Neural progenitor cell (in vitro differentiated cells): ENCODE measurements around the gene GPR179. TPM values are rescaled to one million over a fixed set of nuclear protein-coding genes. Genes with fewer than 3 reads are reported as not detected.

Source experiments
- DNase-seq: peaks from one replicate; pipeline ENCODE4 v3.0.0-alpha.2; 2016; ENCODE audit warnings: low spot score
- H2AFZ ChIP-seq: fragments of 200-600 bp; sonication (generic); replicated peaks from 2 replicates; pipeline ENCODE4 v1.6.1; 2016; ENCODE audit warnings: antibody characterized with exemption
- H3F3A ChIP-seq: fragments of 200-600 bp; sonication (generic); 2 replicates; pipeline ENCODE4 v1.6.1; 2016; ENCODE audit warnings: antibody characterized with exemption, low read depth
- H3K27ac ChIP-seq: fragments of 200-600 bp; sonication (generic); 2 replicates; pipeline ENCODE4 v1.5.1; 2016; ENCODE audit warnings: mild to moderate bottlenecking
- H3K27me3 ChIP-seq: fragments of 200-600 bp; sonication (generic); 2 replicates; pipeline ENCODE4 v1.6.1; 2016; ENCODE audit warnings: mild to moderate bottlenecking, moderate library complexity
- H3K36me3 ChIP-seq: fragments of 200-600 bp; sonication (generic); 2 replicates; pipeline ENCODE4 v1.5.1; 2016
- H3K4me1 ChIP-seq: fragments of 200-600 bp; sonication (generic); 2 replicates; pipeline ENCODE4 v1.6.1; 2016; ENCODE audit warnings: mixed run types
- H3K4me2 ChIP-seq: fragments of 200-600 bp; sonication (generic); 2 replicates; pipeline ENCODE4 v1.6.1; 2016
- H3K4me3 ChIP-seq: fragments of 200-600 bp; sonication (generic); 2 replicates; pipeline ENCODE4 v1.5.1; 2016
- H3K79me2 ChIP-seq: fragments of 200-600 bp; sonication (generic); 2 replicates; pipeline ENCODE4 v1.6.1; 2016; ENCODE audit warnings: low read depth
- H3K9ac ChIP-seq: fragments of 200-600 bp; sonication (generic); 2 replicates; pipeline ENCODE4 v1.6.1; 2016
- H3K9me3 ChIP-seq: fragments of 200-600 bp; sonication (generic); 2 replicates; pipeline ENCODE4 v1.5.1; 2016; ENCODE audit warnings: low read depth
- H4K20me1 ChIP-seq: fragments of 200-600 bp; sonication (generic); 2 replicates; pipeline ENCODE4 v1.6.1; 2016; ENCODE audit warnings: low read depth
- H3K27ac Mint-ChIP-seq: 3 replicates; pipeline ENCODE4 v1.8.0; 2021; ENCODE audit warnings: mixed read lengths
- H3K27me3 Mint-ChIP-seq: 2 replicates; pipeline ENCODE4 v1.8.0; 2022; ENCODE audit warnings: low read depth, mild to moderate bottlenecking, inconsistent platforms, moderate library complexity, mixed read lengths; ENCODE audit not compliant: insufficient read depth
- H3K36me3 Mint-ChIP-seq: 3 replicates; pipeline ENCODE4 v1.8.0; 2021; ENCODE audit warnings: mixed read lengths
- H3K4me1 Mint-ChIP-seq: 3 replicates; pipeline ENCODE4 v1.8.0; 2021; ENCODE audit warnings: mixed read lengths
- H3K4me3 Mint-ChIP-seq: 3 replicates; pipeline ENCODE4 v1.8.0; 2021; ENCODE audit warnings: mild to moderate bottlenecking, moderate library complexity, mixed read lengths
- H3K9me3 Mint-ChIP-seq: 3 replicates; pipeline ENCODE4 v1.8.0; 2020; ENCODE audit warnings: mixed read lengths
- CTCF ChIP-seq: fragments of 200-600 bp; sonication (generic); IDR thresholded peaks from 2 replicates; pipeline ENCODE4 v1.5.1; 2017; ENCODE audit warnings: antibody characterized with exemption, mild to moderate bottlenecking
- EZH2 ChIP-seq: fragments of 200-600 bp; sonication (generic); IDR thresholded peaks from 2 replicates; pipeline ENCODE4 v1.6.1; 2017; ENCODE audit warnings: antibody characterized with exemption, mild to moderate bottlenecking, moderate library complexity
- EZH2phosphoT487 ChIP-seq: fragments of 200-600 bp; sonication (generic); IDR thresholded peaks from 2 replicates; pipeline ENCODE4 v1.6.1; 2017; ENCODE audit warnings: antibody characterized with exemption
- total RNA-seq: library from RNA; depleted of rRNA; stranded (reverse); fragments of >200 nt; gene quantifications from 2 replicates; pipeline ENCODE4 v1.2.3, GENCODE V29; 2015; ENCODE audit warnings: low replicate concordance

GPR179 gene
- total RNA-seq, 1 donor from 2014 or later = not detected

GRCh38 chr17:38325221-38325851 is 18.4 kb downstream of the GPR179 start:
- Histone ChIP-seq H3K27ac (peak overlapping the region; percentile 85), H3K4me2 (peak overlapping the region; percentile 62)

GRCh38 chr17:38324772-38325171 is 19.0 kb downstream of the GPR179 start:
- Mint-ChIP-seq H3K4me3 (no peak overlapping the region), H3K27me3 (peaks cover 8% of the 10 kb centered on the region), H3K4me1 (peaks cover 14% of the 10 kb centered on the region), H3K27ac (no peak overlapping the region), H3K9me3 (no peaks in the 10 kb centered on the region), H3K36me3 (peaks cover 13% of the 10 kb centered on the region)
- peak overlapping the region; percentile 34 for H3K9ac ChIP-seq
- peaks cover 21% of the 10 kb centered on the region for H3K4me1 ChIP-seq
- H3K27me3 ChIP-seq = no peaks in the 10 kb centered on the region
- H3K4me2 ChIP-seq = peak overlapping the region; percentile 62
- H3F3A ChIP-seq = peaks cover 32% of the 10 kb centered on the region
- no peak for DNase-seq
- peak overlapping the region; percentile 85 for H3K27ac ChIP-seq
- peaks cover 7% of the 10 kb centered on the region for H3K36me3 ChIP-seq
- no peaks in the 10 kb centered on the region for H4K20me1 ChIP-seq
- no peak overlapping the region for H3K4me3 ChIP-seq
- no peaks in the 10 kb centered on the region for H3K79me2 ChIP-seq
- no peaks in the 10 kb centered on the region for H3K9me3 ChIP-seq
- TF ChIP-seq EZH2 (no peak), CTCF (no peak), EZH2phosphoT487 (no peak)
- H2AFZ ChIP-seq = no peak overlapping the region

More at GRCh38 chr17:38325221-38325851, 18.4 kb downstream of the GPR179 start:
- Mint-ChIP-seq H3K9me3 (no peaks in the 10 kb centered on the region), H3K27me3 (peaks cover 8% of the 10 kb centered on the region), H3K4me1 (peaks cover 19% of the 10 kb centered on the region), H3K36me3 (peaks cover 13% of the 10 kb centered on the region), H3K27ac (peak overlapping the region; percentile 67), H3K4me3 (peak overlapping the region; percentile 65)
- no peak overlapping the region for H2AFZ ChIP-seq
- H3K79me2 ChIP-seq = no peaks in the 10 kb centered on the region
- no peaks in the 10 kb centered on the region for H3K27me3 ChIP-seq
- peaks cover 7% of the 10 kb centered on the region for H3K36me3 ChIP-seq
- H3K9ac ChIP-seq = peak overlapping the region; percentile 34
- H3K4me1 ChIP-seq = peaks cover 25% of the 10 kb centered on the region
- TF ChIP-seq EZH2 (no peak), EZH2phosphoT487 (no peak), CTCF (no peak)
- no peaks in the 10 kb centered on the region for H3K9me3 ChIP-seq
- H4K20me1 ChIP-seq = no peaks in the 10 kb centered on the region
- no peak overlapping the region for H3K4me3 ChIP-seq
- DNase-seq = peak; percentile 50
- H3F3A ChIP-seq = peaks cover 32% of the 10 kb centered on the region

DNA sequence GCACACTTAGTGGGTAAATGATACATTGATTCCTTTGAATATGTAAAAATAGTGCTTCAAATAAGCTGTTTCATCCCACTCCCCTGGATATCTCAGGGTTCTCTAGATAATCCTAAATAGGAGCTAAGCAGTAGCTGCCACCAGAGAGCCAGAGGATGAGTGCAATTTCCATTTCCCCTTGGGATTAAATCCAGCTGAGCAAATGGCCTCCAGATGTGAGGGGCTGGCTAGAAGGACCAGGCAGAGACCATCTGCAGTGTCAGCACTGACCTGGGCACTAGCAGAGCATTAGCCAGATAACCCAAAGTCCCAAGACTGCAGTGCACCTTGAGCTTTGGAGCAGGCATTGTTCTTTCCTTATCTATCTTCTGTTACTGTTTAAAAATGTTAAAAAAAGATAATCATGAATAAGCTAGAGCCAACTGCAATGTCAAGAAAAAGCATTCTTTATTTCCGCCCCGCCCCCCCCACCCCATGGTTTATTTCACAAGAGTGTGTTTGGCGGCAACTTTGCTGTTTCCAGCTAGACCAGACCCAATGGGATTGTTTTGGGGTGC is 19.5 kb downstream of the GPR179 start:
- Mint-ChIP-seq H3K27ac (no peak overlapping the region), H3K27me3 (peaks cover 8% of the 10 kb centered on the region), H3K36me3 (peaks cover 16% of the 10 kb centered on the region), H3K4me3 (no peak overlapping the region), H3K4me1 (peaks cover 13% of the 10 kb centered on the region), H3K9me3 (no peaks in the 10 kb centered on the region)
- Histone ChIP-seq H3K4me2 (peak overlapping the region; percentile 62), H4K20me1 (no peaks in the 10 kb centered on the region), H3K9ac (no peak overlapping the region), H3K4me1 (peaks cover 19% of the 10 kb centered on the region), H3K36me3 (peaks cover 7% of the 10 kb centered on the region), H3K4me3 (no peak overlapping the region), H3K27ac (no peak overlapping the region), H3K27me3 (no peaks in the 10 kb centered on the region), H3K9me3 (no peaks in the 10 kb centered on the region), H2AFZ (no peak overlapping the region), H3K79me2 (no peaks in the 10 kb centered on the region), H3F3A (peaks cover 32% of the 10 kb centered on the region)
- TF ChIP-seq EZH2 (no peak), CTCF (no peak), EZH2phosphoT487 (no peak)
- DNase-seq = no peak
